Activated T-cell treated with anti-CD3 and anti-CD28 coated beads for 1 hour (primary cell): Measurements from ENCODE around the gene ZBTB46.
"Not testable (repeated sequence)": the region's sequence is repeated elsewhere in the genome, so short reads cannot be mapped to it uniquely, and the experiment has no call there.

ENCODE experiments used
- DNase-seq: peaks from one replicate; pipeline ENCODE4 v3.0.0-alpha.2; 2020; ENCODE audit warnings: low read depth

The ZBTB46 gene

GRCh38 chr20:63814891-63815614 lies 16.0 kb downstream of the ZBTB46 start:
- no peak for DNase-seq

- no peak for DNase-seq
Observed at GRCh38 chr20:63811491-63811875, 19.6 kb downstream of the ZBTB46 start.

GRCh38 chr20:63810730-63811490 lies 20.2 kb downstream of the ZBTB46 start:
- DNase-seq, result no peak

- no peak for DNase-seq
Observed at GRCh38 chr20:63809856-63810255, 21.2 kb downstream of the ZBTB46 start.

- DNase-seq, result no peak
Observed at GRCh38 chr20:63808964-63809674, 21.9 kb downstream of the ZBTB46 start.

- DNase-seq, result no peak
Observed at GRCh38 chr20:63808145-63808724, 22.8 kb downstream of the ZBTB46 start.

- no peak for DNase-seq
Observed at GRCh38 chr20:63807654-63808053, 23.4 kb downstream of the ZBTB46 start.

- DNase-seq, result no peak
Observed at GRCh38 chr20:63804308-63804636, 26.8 kb downstream of the ZBTB46 start.

GRCh38 chr20:63802469-63803240 lies 28.4 kb downstream of the ZBTB46 start:
- no peak for DNase-seq

- not testable (repeated sequence) for DNase-seq
Observed at GRCh38 chr20:63801174-63801573, 29.9 kb downstream of the ZBTB46 start.

GRCh38 chr20:63800411-63800810 lies 30.7 kb downstream of the ZBTB46 start:
- DNase-seq, result not testable (repeated sequence)

- DNase-seq, result not testable (repeated sequence)
Observed at GRCh38 chr20:63799127-63799526, 31.9 kb downstream of the ZBTB46 start.

- not testable (repeated sequence) for DNase-seq
Observed at GRCh38 chr20:63797175-63797574, 33.9 kb downstream of the ZBTB46 start.

GRCh38 chr20:63795178-63795830 lies 35.8 kb downstream of the ZBTB46 start:
- no peak for DNase-seq

- no peak for DNase-seq
Observed at GRCh38 chr20:63794614-63795013, 36.5 kb downstream of the ZBTB46 start.

GRCh38 chr20:63792866-63793265 lies 38.2 kb downstream of the ZBTB46 start:
- DNase-seq, result no peak

GRCh38 chr20:63791497-63792156 lies 39.4 kb downstream of the ZBTB46 start:
- DNase-seq, result no peak

- no peak for DNase-seq
Observed at GRCh38 chr20:63790572-63791168, 40.4 kb downstream of the ZBTB46 start.

- DNase-seq, result no peak
Observed at GRCh38 chr20:63789836-63790571, 41.1 kb downstream of the ZBTB46 start.

- DNase-seq, result no peak
Observed at GRCh38 chr20:63787749-63788148, 43.3 kb downstream of the ZBTB46 start.
